ENCODE measurements around the gene DACH1. TPM values are rescaled to one million over a fixed set of nuclear protein-coding genes. Genes with fewer than 3 reads are reported as not detected.

Gene DACH1
- total RNA-seq, 2 donors from 2014 or later = 0.13 TPM; not detected in 1

- H3K4me3 Mint-ChIP-seq = no peak overlapping the region
- no peak overlapping the region for H3K27ac Mint-ChIP-seq
- ATAC-seq = no peak
- H3K4me1 Mint-ChIP-seq = no peaks in the 10 kb centered on the region
- no peak for DNase-seq
- no peaks in the 10 kb centered on the region for H3K9me3 ChIP-seq (ENCODE audit: control insufficient read depth, low read length, poor library complexity, severe bottlenecking)
- H3K36me3 Mint-ChIP-seq (ENCODE audit: low read depth) = no peaks in the 10 kb centered on the region
- H3K27me3 Mint-ChIP-seq = no peaks in the 10 kb centered on the region
Observed at GRCh38 chr13:71578048-71578447, 289.0 kb downstream of the DACH1 start.

GRCh38 chr13:71577127-71577526 lies 289.9 kb downstream of the DACH1 start:
- no peaks in the 10 kb centered on the region for H3K27me3 Mint-ChIP-seq
- H3K4me3 Mint-ChIP-seq = no peak overlapping the region
- ATAC-seq (no peak), DNase-seq (no peak)
- H3K4me1 Mint-ChIP-seq = no peaks in the 10 kb centered on the region
- H3K9me3 ChIP-seq (ENCODE audit: control insufficient read depth, low read length, poor library complexity, severe bottlenecking) = no peaks in the 10 kb centered on the region
- H3K27ac Mint-ChIP-seq = no peak overlapping the region
- H3K36me3 Mint-ChIP-seq (ENCODE audit: low read depth) = no peaks in the 10 kb centered on the region

- no peak overlapping the region for H3K4me3 Mint-ChIP-seq
- ATAC-seq = no peak
- H3K27ac Mint-ChIP-seq = no peak overlapping the region
- no peak for DNase-seq
- H3K4me1 Mint-ChIP-seq = no peaks in the 10 kb centered on the region
- H3K36me3 Mint-ChIP-seq (ENCODE audit: low read depth) = no peaks in the 10 kb centered on the region
- no peaks in the 10 kb centered on the region for H3K9me3 ChIP-seq (ENCODE audit: control insufficient read depth, low read length, poor library complexity, severe bottlenecking)
- H3K27me3 Mint-ChIP-seq = no peaks in the 10 kb centered on the region
Observed at GRCh38 chr13:71576571-71576970, 290.4 kb downstream of the DACH1 start.

GRCh38 chr13:71546881-71547280 lies 320.1 kb downstream of the DACH1 start:
- no peaks in the 10 kb centered on the region for H3K4me1 Mint-ChIP-seq
- no peaks in the 10 kb centered on the region for H3K36me3 Mint-ChIP-seq (ENCODE audit: low read depth)
- H3K27me3 Mint-ChIP-seq = no peaks in the 10 kb centered on the region
- ATAC-seq (no peak), DNase-seq (no peak)
- H3K4me3 Mint-ChIP-seq = no peak overlapping the region
- no peaks in the 10 kb centered on the region for H3K9me3 ChIP-seq (ENCODE audit: control insufficient read depth, low read length, poor library complexity, severe bottlenecking)
- H3K27ac Mint-ChIP-seq = no peak overlapping the region

GRCh38 chr13:71540098-71540497 lies 326.9 kb downstream of the DACH1 start:
- H3K9me3 ChIP-seq (ENCODE audit: control insufficient read depth, low read length, poor library complexity, severe bottlenecking) = no peaks in the 10 kb centered on the region
- H3K27ac Mint-ChIP-seq = no peak overlapping the region
- DNase-seq = no peak
- no peaks in the 10 kb centered on the region for H3K36me3 Mint-ChIP-seq (ENCODE audit: low read depth)
- H3K27me3 Mint-ChIP-seq = no peaks in the 10 kb centered on the region
- ATAC-seq = no peak
- H3K4me1 Mint-ChIP-seq = no peaks in the 10 kb centered on the region
- no peak overlapping the region for H3K4me3 Mint-ChIP-seq

- DNase-seq = no peak
- no peaks in the 10 kb centered on the region for H3K9me3 ChIP-seq (ENCODE audit: control insufficient read depth, low read length, poor library complexity, severe bottlenecking)
- Mint-ChIP-seq H3K27me3 (no peaks in the 10 kb centered on the region), H3K36me3 (ENCODE audit: low read depth) (no peaks in the 10 kb centered on the region), H3K4me3 (no peak overlapping the region), H3K4me1 (no peaks in the 10 kb centered on the region), H3K27ac (no peak overlapping the region)
- ATAC-seq = no peak
Observed at GRCh38 chr13:71536201-71536600, 330.8 kb downstream of the DACH1 start.

- no peaks in the 10 kb centered on the region for H3K27me3 Mint-ChIP-seq
- no peaks in the 10 kb centered on the region for H3K36me3 Mint-ChIP-seq (ENCODE audit: low read depth)
- H3K4me1 Mint-ChIP-seq = no peaks in the 10 kb centered on the region
- no peaks in the 10 kb centered on the region for H3K9me3 ChIP-seq (ENCODE audit: control insufficient read depth, low read length, poor library complexity, severe bottlenecking)
- no peak for DNase-seq
- ATAC-seq = no peak
- no peak overlapping the region for H3K4me3 Mint-ChIP-seq
- no peak overlapping the region for H3K27ac Mint-ChIP-seq
Observed at GRCh38 chr13:71524613-71525304, 342.2 kb downstream of the DACH1 start.

GRCh38 chr13:71524245-71524612 lies 342.8 kb downstream of the DACH1 start:
- no peak overlapping the region for H3K27ac Mint-ChIP-seq
- DNase-seq = no peak
- no peaks in the 10 kb centered on the region for H3K4me1 Mint-ChIP-seq
- no peak overlapping the region for H3K4me3 Mint-ChIP-seq
- no peaks in the 10 kb centered on the region for H3K36me3 Mint-ChIP-seq (ENCODE audit: low read depth)
- H3K9me3 ChIP-seq (ENCODE audit: control insufficient read depth, low read length, poor library complexity, severe bottlenecking) = no peaks in the 10 kb centered on the region
- ATAC-seq = no peak
- no peaks in the 10 kb centered on the region for H3K27me3 Mint-ChIP-seq

- H3K36me3 Mint-ChIP-seq (ENCODE audit: low read depth) = no peaks in the 10 kb centered on the region
- ATAC-seq = no peak
- H3K27ac Mint-ChIP-seq = no peak overlapping the region
- DNase-seq = no peak
- no peaks in the 10 kb centered on the region for H3K9me3 ChIP-seq (ENCODE audit: control insufficient read depth, low read length, poor library complexity, severe bottlenecking)
- H3K27me3 Mint-ChIP-seq = no peaks in the 10 kb centered on the region
- H3K4me3 Mint-ChIP-seq = no peak overlapping the region
- no peaks in the 10 kb centered on the region for H3K4me1 Mint-ChIP-seq
Observed at GRCh38 chr13:71522941-71523526, 344.0 kb downstream of the DACH1 start.

GRCh38 chr13:71517004-71517403 lies 350.0 kb downstream of the DACH1 start:
- no peak overlapping the region for H3K4me3 Mint-ChIP-seq
- no peak for ATAC-seq
- H3K36me3 Mint-ChIP-seq (ENCODE audit: low read depth) = no peaks in the 10 kb centered on the region
- H3K27me3 Mint-ChIP-seq = no peaks in the 10 kb centered on the region
- H3K4me1 Mint-ChIP-seq = no peaks in the 10 kb centered on the region
- H3K9me3 ChIP-seq (ENCODE audit: control insufficient read depth, low read length, poor library complexity, severe bottlenecking) = no peaks in the 10 kb centered on the region
- no peak for DNase-seq
- no peak overlapping the region for H3K27ac Mint-ChIP-seq

GRCh38 chr13:71516521-71516920 lies 350.5 kb downstream of the DACH1 start:
- Mint-ChIP-seq H3K27me3 (no peaks in the 10 kb centered on the region), H3K4me1 (no peaks in the 10 kb centered on the region), H3K27ac (no peak overlapping the region), H3K36me3 (ENCODE audit: low read depth) (no peaks in the 10 kb centered on the region), H3K4me3 (no peak overlapping the region)
- no peaks in the 10 kb centered on the region for H3K9me3 ChIP-seq (ENCODE audit: control insufficient read depth, low read length, poor library complexity, severe bottlenecking)
- ATAC-seq (no peak), DNase-seq (no peak)

GRCh38 chr13:71515744-71516038 lies 351.3 kb downstream of the DACH1 start:
- ATAC-seq = no peak
- no peak overlapping the region for H3K27ac Mint-ChIP-seq
- no peaks in the 10 kb centered on the region for H3K36me3 Mint-ChIP-seq (ENCODE audit: low read depth)

GRCh38 chr13:71514900-71515743 lies 351.9 kb downstream of the DACH1 start:
- ATAC-seq (no peak), DNase-seq (no peak)
- no peak overlapping the region for H3K4me3 Mint-ChIP-seq
- no peaks in the 10 kb centered on the region for H3K9me3 ChIP-seq (ENCODE audit: control insufficient read depth, low read length, poor library complexity, severe bottlenecking)
- H3K36me3 Mint-ChIP-seq (ENCODE audit: low read depth) = no peaks in the 10 kb centered on the region
- no peaks in the 10 kb centered on the region for H3K4me1 Mint-ChIP-seq
- H3K27ac Mint-ChIP-seq = no peak overlapping the region
- no peaks in the 10 kb centered on the region for H3K27me3 Mint-ChIP-seq

More at GRCh38 chr13:71515744-71516038, 351.3 kb downstream of the DACH1 start:
- H3K9me3 ChIP-seq (ENCODE audit: control insufficient read depth, low read length, poor library complexity, severe bottlenecking) = no peaks in the 10 kb centered on the region
- Mint-ChIP-seq H3K4me3 (no peak overlapping the region), H3K4me1 (no peaks in the 10 kb centered on the region), H3K27me3 (no peaks in the 10 kb centered on the region)
- DNase-seq = no peak
